ENCODE data around the gene E2F4. TPM values are rescaled to one million over a fixed set of nuclear protein-coding genes. Genes with fewer than 3 reads are reported as not detected.

The E2F4 gene
- total and polyA plus RNA-seq, 10 of the 15 experiments (the other 5 are each of a cell fraction or from before 2014, with no cell fraction given), result 11.7 to 132 (median 95.9) TPM

DNA sequence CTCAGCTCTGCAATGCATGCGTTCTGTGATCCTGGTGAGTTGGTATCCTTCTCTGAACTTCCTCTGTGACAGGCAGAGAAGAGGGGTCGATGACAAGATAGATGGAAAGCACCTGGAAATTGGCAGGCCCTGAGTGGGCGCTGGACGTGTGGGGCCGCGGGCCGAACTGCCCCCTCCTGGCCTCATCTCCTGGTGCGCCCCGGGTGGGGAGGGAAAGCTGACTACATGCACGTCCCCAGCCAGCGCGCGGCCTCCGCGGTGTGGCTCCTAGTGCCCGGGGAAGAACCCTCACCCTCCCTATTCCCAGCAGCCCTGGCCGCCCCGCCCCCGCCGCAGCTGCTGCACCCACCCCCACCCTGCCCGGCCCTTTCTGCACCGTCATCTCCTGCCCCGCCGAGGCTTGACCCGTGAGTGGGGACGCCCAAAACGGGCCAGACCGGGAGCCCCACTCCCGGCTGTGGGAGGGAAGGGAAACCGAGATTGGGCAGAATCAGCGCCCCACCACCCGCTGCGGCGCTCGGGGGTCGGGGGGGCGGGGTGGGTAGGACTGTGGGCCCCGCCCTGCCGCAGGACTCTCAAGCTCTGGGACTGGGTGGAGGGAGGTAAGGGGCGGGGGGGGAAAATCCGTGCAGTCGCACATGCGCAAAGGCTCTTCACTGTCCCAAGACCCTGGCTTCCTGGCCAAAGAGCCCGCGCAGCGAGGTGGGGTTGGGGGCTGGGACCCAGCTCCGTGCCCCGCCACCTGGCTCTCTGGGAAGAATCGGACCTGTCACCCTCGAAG, 21.6 kb upstream of the E2F4 start, which contains the start of gene NOL3 (continued):
- TF ChIP-seq, protein P1, sequence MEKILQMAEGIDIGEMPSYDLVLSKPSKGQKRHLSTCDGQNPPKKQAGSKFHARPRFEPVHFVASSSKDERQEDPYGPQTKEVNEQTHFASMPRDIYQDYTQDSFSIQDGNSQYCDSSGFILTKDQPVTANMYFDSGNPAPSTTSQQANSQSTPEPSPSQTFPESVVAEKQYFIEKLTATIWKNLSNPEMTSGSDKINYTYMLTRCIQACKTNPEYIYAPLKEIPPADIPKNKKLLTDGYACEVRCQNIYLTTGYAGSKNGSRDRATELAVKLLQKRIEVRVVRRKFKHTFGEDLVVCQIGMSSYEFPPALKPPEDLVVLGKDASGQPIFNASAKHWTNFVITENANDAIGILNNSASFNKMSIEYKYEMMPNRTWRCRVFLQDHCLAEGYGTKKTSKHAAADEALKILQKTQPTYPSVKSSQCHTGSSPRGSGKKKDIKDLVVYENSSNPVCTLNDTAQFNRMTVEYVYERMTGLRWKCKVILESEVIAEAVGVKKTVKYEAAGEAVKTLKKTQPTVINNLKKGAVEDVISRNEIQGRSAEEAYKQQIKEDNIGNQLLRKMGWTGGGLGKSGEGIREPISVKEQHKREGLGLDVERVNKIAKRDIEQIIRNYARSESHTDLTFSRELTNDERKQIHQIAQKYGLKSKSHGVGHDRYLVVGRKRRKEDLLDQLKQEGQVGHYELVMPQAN (conservative IDR thresholded peaks at IDR 0.05), result 0 out of 2 replicates have a peak, but pooled peaks have one; percentile 57
- no peak for TF ChIP-seq POLR2AphosphoS2 (IDR thresholded peaks at IDR 0.05; ENCODE audit: low read depth, low read length)
- peak; percentile 56 for TF ChIP-seq CHD2 (IDR thresholded peaks at IDR 0.05; ENCODE audit: borderline replicate concordance, low read depth, low read length)
- TF ChIP-seq, protein P2, sequence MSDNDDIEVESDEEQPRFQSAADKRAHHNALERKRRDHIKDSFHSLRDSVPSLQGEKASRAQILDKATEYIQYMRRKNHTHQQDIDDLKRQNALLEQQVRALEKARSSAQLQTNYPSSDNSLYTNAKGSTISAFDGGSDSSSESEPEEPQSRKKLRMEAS (IDR thresholded peaks at IDR 0.05; ENCODE audit: low read depth, low read length), result peak; percentile 55; the same call in 1 of the 2 replicates
- TF ChIP-seq RFX5 (IDR thresholded peaks at IDR 0.05; ENCODE audit: low read depth, low read length), result no peak
- TF ChIP-seq, protein P3, sequence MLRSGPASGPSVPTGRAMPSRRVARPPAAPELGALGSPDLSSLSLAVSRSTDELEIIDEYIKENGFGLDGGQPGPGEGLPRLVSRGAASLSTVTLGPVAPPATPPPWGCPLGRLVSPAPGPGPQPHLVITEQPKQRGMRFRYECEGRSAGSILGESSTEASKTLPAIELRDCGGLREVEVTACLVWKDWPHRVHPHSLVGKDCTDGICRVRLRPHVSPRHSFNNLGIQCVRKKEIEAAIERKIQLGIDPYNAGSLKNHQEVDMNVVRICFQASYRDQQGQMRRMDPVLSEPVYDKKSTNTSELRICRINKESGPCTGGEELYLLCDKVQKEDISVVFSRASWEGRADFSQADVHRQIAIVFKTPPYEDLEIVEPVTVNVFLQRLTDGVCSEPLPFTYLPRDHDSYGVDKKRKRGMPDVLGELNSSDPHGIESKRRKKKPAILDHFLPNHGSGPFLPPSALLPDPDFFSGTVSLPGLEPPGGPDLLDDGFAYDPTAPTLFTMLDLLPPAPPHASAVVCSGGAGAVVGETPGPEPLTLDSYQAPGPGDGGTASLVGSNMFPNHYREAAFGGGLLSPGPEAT (IDR thresholded peaks at IDR 0.05; ENCODE audit: low read depth), result peak; percentile 70; the same call in 1 of the 2 replicates
- TF ChIP-seq DPF2 (IDR thresholded peaks at IDR 0.05), result peak; percentile 50
- TF ChIP-seq NRF1 (conservative IDR thresholded peaks at IDR 0.05; ENCODE audit: low read depth, low read length), result peak; percentile 55
- TF ChIP-seq HDAC6 (IDR thresholded peaks at IDR 0.05; ENCODE audit: unreplicated experiment), result no peak
- TF ChIP-seq, protein P4, sequence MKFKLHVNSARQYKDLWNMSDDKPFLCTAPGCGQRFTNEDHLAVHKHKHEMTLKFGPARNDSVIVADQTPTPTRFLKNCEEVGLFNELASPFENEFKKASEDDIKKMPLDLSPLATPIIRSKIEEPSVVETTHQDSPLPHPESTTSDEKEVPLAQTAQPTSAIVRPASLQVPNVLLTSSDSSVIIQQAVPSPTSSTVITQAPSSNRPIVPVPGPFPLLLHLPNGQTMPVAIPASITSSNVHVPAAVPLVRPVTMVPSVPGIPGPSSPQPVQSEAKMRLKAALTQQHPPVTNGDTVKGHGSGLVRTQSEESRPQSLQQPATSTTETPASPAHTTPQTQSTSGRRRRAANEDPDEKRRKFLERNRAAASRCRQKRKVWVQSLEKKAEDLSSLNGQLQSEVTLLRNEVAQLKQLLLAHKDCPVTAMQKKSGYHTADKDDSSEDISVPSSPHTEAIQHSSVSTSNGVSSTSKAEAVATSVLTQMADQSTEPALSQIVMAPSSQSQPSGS (IDR thresholded peaks at IDR 0.05; ENCODE audit: low read length), result no peak
- peak; percentile 49; the same call in 1 of the 2 replicates for TF ChIP-seq ATF7 (IDR thresholded peaks at IDR 0.05; ENCODE audit: low read depth)
- TF ChIP-seq CBX5 (IDR thresholded peaks at IDR 0.05; ENCODE audit: low read depth), result no peak
- peak; percentile 20; the same call in 1 of the 2 replicates for TF ChIP-seq SMARCA5 (IDR thresholded peaks at IDR 0.05)
- TF ChIP-seq POLR2A (IDR thresholded peaks at IDR 0.05; ENCODE audit: low read depth, low read length), result peak; percentile 50
- 0 out of 3 replicates have a peak, but pooled peaks of 1 of the 2 experiments have one; percentile 45 for TF ChIP-seq EGR1 (IDR thresholded peaks at IDR 0.05; ENCODE audit: borderline replicate concordance in 1 of 2, low read depth in 2 of 2, low read length in 2 of 2)
- peak; percentile 57; the same call in 1 of the 2 replicates for TF ChIP-seq TCF12 (IDR thresholded peaks at IDR 0.05; ENCODE audit: low read depth, low read length)
- peak; percentile 53; the same call in 1 of the 2 replicates for TF ChIP-seq MXI1 (IDR thresholded peaks at IDR 0.05; ENCODE audit: low read depth, low read length)
- 0 out of 2 replicates have a peak, but pooled peaks have one; percentile 55 for TF ChIP-seq TBL1XR1 (IDR thresholded peaks at IDR 0.05; ENCODE audit: low read depth, low read length)
- peak; percentile 34; the same call in 1 of the 2 replicates for TF ChIP-seq LARP7 (IDR thresholded peaks at IDR 0.05)
- TF ChIP-seq MTA2 (IDR thresholded peaks at IDR 0.05; ENCODE audit: low read depth), result peak; percentile 49; the same call in 1 of the 2 replicates
- peak; percentile 63 to 68; a peak in 3 of 4 replicates for TF ChIP-seq IKZF2 (IDR thresholded peaks at IDR 0.05)
- TF ChIP-seq SMAD1 (IDR thresholded peaks at IDR 0.05; ENCODE audit: low read depth, partially characterized antibody), result peak; percentile 41
- peak; percentile 54; the same call in 1 of the 2 replicates for TF ChIP-seq BACH1 (IDR thresholded peaks at IDR 0.05; ENCODE audit: borderline replicate concordance)
- no peak for TF ChIP-seq SP1 (IDR thresholded peaks at IDR 0.05; ENCODE audit: low read depth, low read length)
